Measurements from ENCODE around the gene TMEM140. TPM values are rescaled to one million over a fixed set of nuclear protein-coding genes. Genes with fewer than 3 reads are reported as not detected.

The TMEM140 gene
- total RNA-seq (2022; extraction: Qiagen RNA extraction; ENCODE audit: low read depth) = 0.90 to 1.2 TPM (median 1.1 TPM) in 5 replicates

GRCh38 chr7:135147899-135148721 lies at the start of gene TMEM140:
TMEM140 (plus strand) TSS chr7:135148072; CDS start chr7:135164442, 16,370 bp downstream.

GRCh38 chr7:135170274-135170997 lies 22.6 kb downstream of the TMEM140 start, which contains the start of gene CYREN:
CYREN (minus strand) TSS chr7:135170707; CDS start chr7:135168922, 1,785 bp downstream.

GRCh38 chr7:135211179-135211945 lies 63.5 kb downstream of the TMEM140 start, which contains the start of gene WDR91:
WDR91 (minus strand) TSS chr7:135211526; CDS start chr7:135211502, 24 bp downstream.

Other genes starting within 250 kb of the TMEM140 start
- gene AGBL3, start 161.6 kb upstream of the TMEM140 start, total RNA-seq (2022; extraction: Qiagen RNA extraction; ENCODE audit: low read depth) = 0.55 to 1.5 TPM (median 0.60 TPM) in 5 replicates
- gene CYREN, start 22.6 kb downstream of the TMEM140 start, total RNA-seq (2022; extraction: Qiagen RNA extraction; ENCODE audit: low read depth) = 69.6 to 87.8 TPM (median 77.0 TPM) in 5 replicates
- 7.6 to 10.9 TPM (median 9.3 TPM) in 5 replicates for gene WDR91, start 63.5 kb downstream of the TMEM140 start, total RNA-seq (2022; extraction: Qiagen RNA extraction; ENCODE audit: low read depth)
- gene STRA8, start 85.8 kb downstream of the TMEM140 start, total RNA-seq (2022; extraction: Qiagen RNA extraction; ENCODE audit: low read depth) = not detected in 5 replicates